Raji (cell line): ENCODE results near the gene SLC17A7.

Experiments used
- POLR2A ChIP-seq: IDR thresholded peaks from 2 replicates; pipeline ENCODE4 v1.6.1; 2011; ENCODE audit warnings: low read depth, low read length, control low read depth; ENCODE audit not compliant: insufficient read depth

SLC17A7 gene

GRCh38 chr19:49423071-49423984, 18.0 kb downstream of the SLC17A7 start, which contains the start of gene PTH2:
Gene PTH2, minus strand, starts transcription at chr19:49423441. Its CDS starts 102 bp downstream, at chr19:49423339.
- TF ChIP-seq POLR2A = no peak

GRCh38 chr19:49422407-49423070, 18.8 kb downstream of the SLC17A7 start:
- no peak for TF ChIP-seq POLR2A

- TF ChIP-seq POLR2A = no peak
These were observed 19.5 kb downstream of the SLC17A7 start for GRCh38 chr19:49421878-49422202.

- TF ChIP-seq POLR2A = no peak
These were observed 20.1 kb downstream of the SLC17A7 start for GRCh38 chr19:49421039-49421877.

- no peak for TF ChIP-seq POLR2A
These were observed 21.1 kb downstream of the SLC17A7 start for GRCh38 chr19:49420227-49420626.

- TF ChIP-seq POLR2A = no peak
These were observed 22.2 kb downstream of the SLC17A7 start for GRCh38 chr19:49419173-49419572.

- TF ChIP-seq POLR2A = no peak
These were observed 22.8 kb downstream of the SLC17A7 start for GRCh38 chr19:49418511-49418910.

- TF ChIP-seq POLR2A = no peak
These were observed 24.2 kb downstream of the SLC17A7 start for GRCh38 chr19:49417088-49417487.

- TF ChIP-seq POLR2A = no peak
These were observed 25.5 kb downstream of the SLC17A7 start for GRCh38 chr19:49415810-49416200.

- no peak for TF ChIP-seq POLR2A
These were observed 26.1 kb downstream of the SLC17A7 start for GRCh38 chr19:49415102-49415809.

- no peak for TF ChIP-seq POLR2A
These were observed 27.1 kb downstream of the SLC17A7 start for GRCh38 chr19:49414256-49414655.

- TF ChIP-seq POLR2A = no peak
These were observed 28.0 kb downstream of the SLC17A7 start for GRCh38 chr19:49413348-49413747.

GRCh38 chr19:49411681-49412326, 29.5 kb downstream of the SLC17A7 start:
- no peak for TF ChIP-seq POLR2A

- TF ChIP-seq POLR2A = 0 out of 2 replicates have a peak, but pooled peaks have one; percentile 5
These were observed 31.8 kb downstream of the SLC17A7 start for GRCh38 chr19:49409441-49410029.
